Activated CD4-positive, alpha-beta T cell treated with anti-CD3 and anti-CD28 coated beads, Interleukin-2, amount 50 U/mL, for 16 hours (primary cell): ENCODE measurements around the gene KCNC3.
"Not testable (repeated sequence)": the region's sequence is repeated elsewhere in the genome, so short reads cannot be mapped to it uniquely, and the experiment has no call there.

ENCODE experiments used
- DNase-seq: peaks from one replicate; pipeline ENCODE4 v3.0.0-alpha.2; 2020

KCNC3 gene

GRCh38 chr19:50329146-50329925 lies at the start of gene KCNC3:
Gene KCNC3 (minus strand): TSS chr19:50329377. CDS start chr19:50329082, 295 bp downstream.
- DNase-seq: peak; percentile 100

- no peak for DNase-seq
Measured at GRCh38 chr19:50378863-50379236, 49.7 kb upstream of the KCNC3 start.

- DNase-seq: no peak
Measured at GRCh38 chr19:50378169-50378862, 49.1 kb upstream of the KCNC3 start.

- no peak for DNase-seq
Measured at GRCh38 chr19:50377517-50377916, 48.3 kb upstream of the KCNC3 start.

DNA sequence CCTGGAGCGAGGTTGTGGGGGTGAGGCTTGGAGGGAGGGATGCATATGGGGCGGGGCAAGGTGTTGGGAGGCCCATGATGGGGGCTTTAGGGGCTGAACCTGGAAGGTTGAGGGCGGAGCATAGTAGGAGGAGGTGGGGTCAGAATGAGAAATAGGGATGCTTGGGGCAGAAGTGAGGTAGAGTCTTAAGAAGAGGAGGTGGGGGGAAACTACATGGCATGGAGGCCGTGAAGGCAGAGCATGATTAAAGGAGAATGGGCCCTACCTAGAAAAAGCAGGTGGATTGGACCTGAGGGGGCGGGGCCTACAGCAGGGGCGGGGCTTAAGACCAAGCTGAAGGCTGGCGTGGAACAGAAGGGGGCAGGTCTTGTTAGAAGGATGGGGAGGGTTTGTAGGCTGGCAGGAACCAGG lies 47.9 kb upstream of the KCNC3 start:
- no peak for DNase-seq

DNA sequence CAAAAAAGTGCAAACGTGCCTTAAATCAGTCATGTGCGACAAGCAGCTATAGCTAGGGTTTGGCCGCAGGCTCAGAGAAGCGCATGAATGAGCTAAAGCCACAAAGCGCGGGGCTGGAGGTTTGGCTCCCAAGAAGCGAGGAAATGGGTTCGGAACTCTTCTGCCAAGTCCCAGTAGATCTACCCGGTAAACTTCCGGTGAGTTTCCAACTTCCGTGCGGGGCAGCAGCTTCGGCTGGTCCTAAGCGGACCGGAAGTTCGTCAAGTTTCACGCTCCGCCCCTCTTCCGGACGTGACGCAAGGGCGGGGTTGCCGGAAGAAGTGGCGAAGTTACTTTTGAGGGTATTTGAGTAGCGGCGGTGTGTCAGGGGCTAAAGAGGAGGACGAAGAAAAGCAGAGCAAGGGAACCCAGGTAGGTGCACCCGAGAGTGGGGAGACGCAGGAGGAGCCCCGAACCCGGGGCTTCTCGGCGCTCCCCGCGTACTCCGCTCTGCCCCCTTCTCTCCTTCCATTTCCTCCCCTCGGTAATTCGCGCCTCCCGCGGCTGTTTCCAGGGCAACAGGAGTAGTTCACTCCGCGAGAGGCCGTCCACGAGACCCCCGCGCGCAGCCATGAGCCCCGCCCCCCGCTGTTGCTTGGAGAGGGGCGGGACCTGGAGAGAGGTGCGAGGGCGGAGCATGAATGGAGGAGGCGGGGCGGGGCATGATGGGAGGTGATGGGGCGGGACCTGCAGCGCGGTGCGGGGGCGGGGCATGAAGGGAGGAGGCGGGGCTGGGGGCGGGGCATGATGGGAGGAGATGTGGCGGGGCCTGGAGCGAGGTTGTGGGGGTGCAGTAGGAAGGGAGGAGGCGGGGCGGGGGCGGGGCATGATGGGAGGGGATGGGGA lies 47.2 kb upstream of the KCNC3 start, which contains the start of gene NR1H2:
TSS of gene NR1H2 (plus strand) at position 292 of the 885 bp plus-strand sequence. CDS start 1,149 bp downstream, outside the sequence.
- DNase-seq: peak; percentile 97

DNA sequence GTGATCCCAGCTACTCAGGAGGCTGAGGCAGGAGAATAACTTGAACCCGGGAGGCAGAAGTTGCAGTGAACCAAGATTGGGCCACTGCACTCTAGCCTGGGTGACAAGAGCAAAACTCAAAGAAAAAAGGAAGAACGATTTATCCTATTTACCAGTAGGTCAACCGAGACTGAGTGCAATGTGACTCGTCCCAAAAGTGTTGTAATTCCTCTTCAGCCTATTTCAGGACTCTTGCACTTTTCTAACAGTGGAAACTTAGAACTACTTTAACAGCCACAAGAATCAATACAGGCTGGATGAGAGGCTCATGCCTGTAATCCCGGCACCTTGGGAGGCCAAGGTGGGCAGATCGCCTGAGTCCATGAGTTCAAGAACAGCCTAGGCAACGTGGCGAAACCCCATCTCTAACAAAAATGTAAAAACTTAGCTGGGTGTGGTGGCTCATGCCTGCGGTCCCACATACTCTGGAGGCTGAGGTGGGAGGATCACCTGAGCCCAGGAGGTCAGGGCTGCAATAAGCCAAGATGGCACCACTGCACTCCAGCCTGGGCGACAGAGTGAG lies 42.8 kb upstream of the KCNC3 start:
- DNase-seq: no peak

DNA sequence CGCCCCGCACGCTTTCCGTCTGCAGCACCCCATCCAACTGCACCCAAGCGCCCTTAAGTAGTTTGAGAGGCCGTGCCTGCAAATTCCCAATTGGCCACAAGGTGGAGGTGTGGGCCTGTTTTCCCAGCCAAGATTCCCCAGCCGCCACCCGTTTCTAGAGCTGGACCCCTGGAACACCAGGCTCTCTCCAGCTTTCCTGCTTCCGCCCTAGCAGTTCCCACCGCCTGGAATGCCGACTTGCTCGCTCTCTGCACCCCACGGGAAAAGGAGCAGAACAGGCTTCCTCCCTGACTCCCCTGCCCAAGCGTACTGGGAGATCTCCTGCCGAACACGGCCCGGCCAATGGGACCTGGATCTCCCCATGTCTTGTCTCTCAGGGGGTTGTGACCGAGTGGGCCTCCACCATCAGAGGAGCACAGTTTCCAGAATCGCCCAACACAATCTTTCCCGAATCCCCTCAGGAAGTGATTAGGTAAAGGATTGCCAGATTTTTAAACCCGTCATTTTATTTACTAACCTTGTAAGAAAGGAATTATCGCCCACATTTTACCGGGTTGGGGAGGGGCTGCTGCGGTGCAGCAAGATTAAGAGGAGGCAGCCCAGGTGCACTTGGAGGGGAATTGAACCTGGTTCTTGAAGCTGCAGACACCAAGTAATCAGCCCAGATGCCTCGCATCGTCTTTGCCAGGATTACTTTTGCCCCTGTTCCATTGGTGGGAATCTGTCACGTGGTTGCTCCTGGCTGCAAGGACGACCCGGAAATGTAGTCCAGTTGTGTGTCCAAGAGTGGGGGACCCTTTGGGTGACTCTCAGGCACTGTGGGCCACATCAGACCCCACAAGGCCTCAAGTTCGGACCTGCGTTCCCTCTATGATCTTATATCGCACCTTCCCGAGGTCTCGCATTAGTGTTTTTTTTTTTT lies 39.7 kb upstream of the KCNC3 start:
- DNase-seq: peak; percentile 87

GRCh38 chr19:50365434-50366306 lies 36.5 kb upstream of the KCNC3 start, which contains the start of gene NAPSA:
Gene NAPSA (minus strand): TSS chr19:50365639. CDS start chr19:50365621, 18 bp downstream.
- DNase-seq: no peak

DNA sequence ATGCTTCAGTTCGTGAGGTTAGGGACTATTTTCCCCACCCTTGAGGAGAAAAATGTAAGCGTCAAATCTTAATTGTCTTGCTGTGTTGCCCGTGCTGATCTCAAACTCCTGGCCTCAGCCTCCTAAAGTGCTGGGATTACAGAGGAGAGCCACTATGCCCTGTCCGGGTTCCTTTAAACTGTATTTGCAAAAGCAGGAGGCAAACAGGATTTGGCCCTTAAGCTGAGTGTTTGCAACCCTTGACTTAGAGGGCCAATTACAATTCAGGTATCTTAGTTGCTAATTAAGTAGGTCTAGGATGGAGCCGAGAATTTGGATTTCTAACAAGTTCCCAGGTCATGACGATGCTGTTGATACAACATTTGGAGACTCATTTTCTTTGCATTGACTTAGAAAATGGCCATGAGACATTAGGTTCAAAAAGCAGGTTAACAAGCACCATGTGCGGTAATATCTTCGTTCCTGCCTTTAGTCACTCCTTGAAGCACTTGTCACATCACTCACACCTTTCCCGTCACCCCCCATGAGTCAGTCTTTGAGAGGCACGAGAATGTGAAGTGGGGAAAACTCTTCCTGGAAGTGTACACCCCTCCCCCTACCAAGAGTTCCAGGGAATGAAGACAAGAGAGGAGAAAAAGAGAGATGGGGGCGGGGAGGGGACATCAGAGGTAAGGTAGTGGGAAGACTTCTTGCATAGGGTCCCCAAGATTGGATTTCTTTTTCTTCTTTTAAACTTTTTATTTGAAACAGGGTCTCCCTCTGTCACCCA lies 33.7 kb upstream of the KCNC3 start:
- peak; percentile 84 for DNase-seq

DNA sequence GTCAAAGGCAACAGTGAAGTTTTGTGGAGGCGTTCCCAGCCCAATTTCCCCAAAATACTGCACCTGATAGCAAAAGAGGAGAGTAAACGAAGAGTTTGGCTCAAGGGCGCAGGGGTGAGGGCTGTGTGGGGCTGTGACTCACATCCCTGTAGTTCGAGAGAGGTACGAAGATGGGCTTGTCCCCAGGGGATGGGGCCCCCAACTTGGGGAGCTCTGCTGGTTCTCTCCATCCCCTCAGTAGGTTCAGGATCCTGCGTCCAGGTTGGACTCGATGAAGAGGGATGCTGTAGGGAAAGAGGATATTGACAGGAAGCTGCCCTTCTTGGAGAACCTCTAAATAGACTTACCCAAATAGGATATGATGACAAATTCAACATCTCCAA lies 32.8 kb upstream of the KCNC3 start:
- no peak for DNase-seq

GRCh38 chr19:50361290-50362029 lies 32.3 kb upstream of the KCNC3 start:
- DNase-seq: no peak

DNA sequence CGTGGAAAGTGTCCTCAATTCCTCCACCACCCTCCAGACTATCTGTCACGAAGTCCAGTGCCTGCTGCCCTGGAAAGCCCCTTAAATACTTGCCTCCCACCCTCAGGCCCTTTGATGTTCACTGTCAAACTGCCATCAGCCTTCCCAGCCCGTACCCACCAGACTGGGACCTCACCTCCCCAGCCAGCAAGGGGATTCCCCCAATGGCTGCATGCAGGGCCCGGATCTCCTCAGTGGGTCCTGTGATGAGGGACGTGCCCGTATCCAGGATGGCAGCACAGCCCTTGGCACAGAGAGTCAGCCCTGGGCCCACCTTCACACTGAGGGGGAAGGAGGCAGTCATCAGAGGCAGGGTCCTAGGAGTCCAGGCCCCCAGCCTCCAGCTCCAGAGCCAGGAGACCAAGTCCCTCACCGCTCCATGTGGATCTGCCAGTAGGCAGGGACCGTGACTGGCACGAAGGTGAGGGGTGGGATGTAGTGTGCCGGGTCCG lies 30.2 kb upstream of the KCNC3 start:
- DNase-seq: no peak

DNA sequence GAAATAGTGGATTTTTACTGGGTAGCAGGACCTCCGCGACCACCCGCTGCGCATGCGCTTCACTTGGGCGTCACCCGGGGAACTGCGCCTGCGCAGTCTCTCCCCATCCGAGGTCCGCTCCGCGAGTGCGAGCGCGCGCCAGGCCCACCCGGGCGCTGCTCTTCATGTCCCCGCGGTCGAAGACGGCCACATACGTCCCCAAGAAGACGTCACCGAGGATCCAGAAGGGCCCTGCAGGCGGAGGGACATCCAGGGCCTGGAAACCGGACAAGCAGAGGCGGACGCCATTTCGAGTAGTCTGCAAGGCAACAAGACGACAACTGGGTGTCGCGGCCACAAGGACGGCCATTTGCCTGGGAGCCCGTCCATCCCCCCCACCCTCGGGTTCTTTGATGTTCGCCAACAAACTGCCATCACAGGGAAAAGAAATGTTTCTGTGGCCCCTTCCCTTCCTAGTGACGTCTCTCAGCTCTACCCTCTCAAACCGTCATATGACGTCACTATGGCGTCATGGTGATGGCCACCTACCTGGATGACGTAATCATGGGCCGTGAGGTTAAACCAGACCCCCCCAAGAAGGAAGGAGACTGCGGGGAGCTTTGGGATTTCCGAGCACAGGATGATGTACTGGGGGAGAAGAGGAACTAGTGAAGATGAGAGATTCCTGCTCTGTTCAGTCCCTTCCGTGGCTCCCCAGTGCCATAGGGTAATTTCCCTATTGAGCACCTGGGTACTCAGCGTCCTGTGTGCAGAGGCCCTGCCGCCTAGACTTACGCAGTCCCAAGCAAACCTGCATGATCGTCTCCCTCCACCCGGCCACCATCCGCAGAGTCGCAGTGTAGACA lies 29.5 kb upstream of the KCNC3 start:
- peak; percentile 80 for DNase-seq

DNA sequence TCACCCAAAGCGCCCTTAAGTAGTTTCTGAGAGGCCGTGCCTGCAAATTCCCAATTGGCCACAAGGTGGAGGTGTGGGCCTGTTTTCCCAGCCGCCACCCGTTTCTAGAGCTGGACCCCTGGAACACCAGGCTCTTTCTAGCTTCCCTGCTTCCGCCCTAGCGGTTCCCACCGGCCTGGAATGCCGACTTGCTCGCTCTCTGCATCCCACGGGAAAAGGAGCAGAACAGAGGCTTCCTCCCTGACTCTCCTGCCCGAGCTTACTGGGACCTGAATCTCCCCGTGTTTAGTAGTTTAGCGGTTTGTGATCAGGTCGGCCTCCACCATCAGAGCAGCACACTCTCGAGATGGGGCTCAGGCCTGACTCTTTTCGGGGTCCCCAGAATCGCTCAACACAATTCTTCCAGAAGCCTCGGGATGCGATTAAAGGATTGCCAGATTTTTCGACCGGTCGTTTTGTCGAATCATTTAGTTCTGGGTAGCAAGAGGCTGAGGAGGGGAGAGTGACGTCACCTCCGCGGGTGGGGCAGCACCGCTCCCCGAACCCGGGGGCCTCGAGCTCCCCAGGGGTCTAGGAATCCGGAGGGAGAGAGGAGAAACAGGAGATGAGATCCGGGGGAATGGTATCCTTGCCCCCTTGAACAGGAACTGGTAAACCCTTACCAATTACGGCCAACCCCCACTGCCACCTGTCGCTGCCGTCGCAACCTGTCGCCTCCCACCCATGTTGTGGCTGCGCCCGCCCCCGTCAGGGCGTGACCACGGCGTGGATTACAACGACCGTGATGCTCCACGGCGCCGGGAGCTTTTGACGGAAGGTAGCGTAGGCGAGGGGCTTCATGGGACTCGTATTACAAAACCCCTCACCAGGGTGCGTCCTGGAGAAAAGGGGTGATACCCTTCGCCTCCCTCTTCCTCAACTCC lies 28.3 kb upstream of the KCNC3 start:
- peak; percentile 87 for DNase-seq

- no peak for DNase-seq
Measured at GRCh38 chr19:50356691-50357177, 27.6 kb upstream of the KCNC3 start.

GRCh38 chr19:50353487-50353880 lies 24.3 kb upstream of the KCNC3 start:
- not testable (repeated sequence) for DNase-seq
